Measurements from ENCODE around the gene C19orf18. TPM values are rescaled to one million over a fixed set of nuclear protein-coding genes. Genes with fewer than 3 reads are reported as not detected.

C19orf18 gene
- total RNA-seq, 1 experiment from 2014 or later: 0.43 TPM

GRCh38 chr19:57935731-57936130 is 38.6 kb downstream of the C19orf18 start:
- TF ChIP-seq EZH2 (IDR thresholded peaks at IDR 0.05; ENCODE audit: borderline replicate concordance, low read depth, low read length, poor library complexity, severe bottlenecking): no peak
- TF ChIP-seq CTCF (conservative IDR thresholded peaks at IDR 0.05; ENCODE audit: low read depth, low read length): no peak
- H3K4me1 ChIP-seq (ENCODE audit: insufficient read depth, low read length, poor library complexity, severe bottlenecking): no peaks in the 10 kb centered on the region
- ChIA-PET CTCF (no interaction called here), POLR2A (ENCODE audit: low non-redundant PET) (no interaction called here)
- no peak for DNase-seq (ENCODE audit: low spot score)
- no peak overlapping the region for H3K4me3 ChIP-seq (ENCODE audit: low read depth, low read length, poor library complexity, severe bottlenecking)
- no TSS peak for BruUV-seq (replicated peaks)
- peaks cover 52% of the 10 kb centered on the region for H3K9me3 ChIP-seq (ENCODE audit: low read depth, low read length, poor library complexity, severe bottlenecking)
- H3K27ac ChIP-seq (ENCODE audit: low read depth, low read length, poor library complexity, severe bottlenecking): no peak overlapping the region
- H3K36me3 ChIP-seq (ENCODE audit: insufficient read depth, low read length, poor library complexity, severe bottlenecking): peaks cover 19% of the 10 kb centered on the region
- intact Hi-C loops (cut with micrococcal nuclease; ENCODE audit: unreplicated experiment): no loop called here
- no peaks in the 10 kb centered on the region for H3K27me3 ChIP-seq (replicated peaks; ENCODE audit: insufficient read depth, low read depth, low read length, poor library complexity)

GRCh38 chr19:57934820-57935665 is 39.3 kb downstream of the C19orf18 start, which contains the start of gene ZNF418:
TSS of gene ZNF418 (minus strand) at chr19:57935402. CDS start at chr19:57933822, 1,580 bp downstream.
- peak within 1 kb of the TSS; percentile 79 for H3K27ac ChIP-seq (ENCODE audit: low read depth, low read length, poor library complexity, severe bottlenecking)
- H3K9me3 ChIP-seq (ENCODE audit: low read depth, low read length, poor library complexity, severe bottlenecking): peaks cover 47% of the 10 kb centered on the region
- H3K4me1 ChIP-seq (ENCODE audit: insufficient read depth, low read length, poor library complexity, severe bottlenecking): no peaks in the 10 kb centered on the region
- TF ChIP-seq EZH2 (IDR thresholded peaks at IDR 0.05; ENCODE audit: borderline replicate concordance, low read depth, low read length, poor library complexity, severe bottlenecking): no peak
- TF ChIP-seq CTCF (conservative IDR thresholded peaks at IDR 0.05; ENCODE audit: low read depth, low read length): no peak
- peak within 1 kb of the TSS; percentile 82 for H3K4me3 ChIP-seq (ENCODE audit: low read depth, low read length, poor library complexity, severe bottlenecking)
- ChIA-PET CTCF (no interaction called here), POLR2A (ENCODE audit: low non-redundant PET) (no interaction called here)
- H3K27me3 ChIP-seq (replicated peaks; ENCODE audit: insufficient read depth, low read depth, low read length, poor library complexity): no peaks in the 10 kb centered on the region
- intact Hi-C loops (cut with micrococcal nuclease; ENCODE audit: unreplicated experiment): no loop called here
- DNase-seq (ENCODE audit: low spot score): peak; percentile 92
- BruUV-seq (replicated peaks): TSS peak; percentile 72
- peaks cover 20% of the 10 kb centered on the region for H3K36me3 ChIP-seq (ENCODE audit: insufficient read depth, low read length, poor library complexity, severe bottlenecking)

GRCh38 chr19:57927587-57927986 is 46.7 kb downstream of the C19orf18 start:
- Histone ChIP-seq H3K36me3 (ENCODE audit: insufficient read depth, low read length, poor library complexity, severe bottlenecking) (peaks cover 53% of the 10 kb centered on the region), H3K27me3 (replicated peaks; ENCODE audit: insufficient read depth, low read depth, low read length, poor library complexity) (no peaks in the 10 kb centered on the region), H3K9me3 (ENCODE audit: low read depth, low read length, poor library complexity, severe bottlenecking) (peaks cover 70% of the 10 kb centered on the region), H3K27ac (ENCODE audit: low read depth, low read length, poor library complexity, severe bottlenecking) (no peak overlapping the region), H3K4me1 (ENCODE audit: insufficient read depth, low read length, poor library complexity, severe bottlenecking) (no peaks in the 10 kb centered on the region), H3K4me3 (ENCODE audit: low read depth, low read length, poor library complexity, severe bottlenecking) (no peak overlapping the region)
- CTCF ChIA-PET: no interaction called here
- no peak for DNase-seq (ENCODE audit: low spot score)
- no TSS peak for BruUV-seq (replicated peaks)
- POLR2A ChIA-PET (ENCODE audit: low non-redundant PET): no interaction called here
- no peak for TF ChIP-seq CTCF (conservative IDR thresholded peaks at IDR 0.05; ENCODE audit: low read depth, low read length)
- TF ChIP-seq EZH2 (IDR thresholded peaks at IDR 0.05; ENCODE audit: borderline replicate concordance, low read depth, low read length, poor library complexity, severe bottlenecking): no peak
- intact Hi-C loops (cut with micrococcal nuclease; ENCODE audit: unreplicated experiment): no loop called here

All from A673 (cell line).